ENCODE measurements around the gene GPHA2. TPM values are rescaled to one million over a fixed set of nuclear protein-coding genes. Genes with fewer than 3 reads are reported as not detected.

GPHA2 gene
- total and polyA plus RNA-seq, 2 of the 13 experiments (the other 11 are each of a cell fraction or from before 2014, with no cell fraction given) = 13.0 to 19.1 TPM

DNA sequence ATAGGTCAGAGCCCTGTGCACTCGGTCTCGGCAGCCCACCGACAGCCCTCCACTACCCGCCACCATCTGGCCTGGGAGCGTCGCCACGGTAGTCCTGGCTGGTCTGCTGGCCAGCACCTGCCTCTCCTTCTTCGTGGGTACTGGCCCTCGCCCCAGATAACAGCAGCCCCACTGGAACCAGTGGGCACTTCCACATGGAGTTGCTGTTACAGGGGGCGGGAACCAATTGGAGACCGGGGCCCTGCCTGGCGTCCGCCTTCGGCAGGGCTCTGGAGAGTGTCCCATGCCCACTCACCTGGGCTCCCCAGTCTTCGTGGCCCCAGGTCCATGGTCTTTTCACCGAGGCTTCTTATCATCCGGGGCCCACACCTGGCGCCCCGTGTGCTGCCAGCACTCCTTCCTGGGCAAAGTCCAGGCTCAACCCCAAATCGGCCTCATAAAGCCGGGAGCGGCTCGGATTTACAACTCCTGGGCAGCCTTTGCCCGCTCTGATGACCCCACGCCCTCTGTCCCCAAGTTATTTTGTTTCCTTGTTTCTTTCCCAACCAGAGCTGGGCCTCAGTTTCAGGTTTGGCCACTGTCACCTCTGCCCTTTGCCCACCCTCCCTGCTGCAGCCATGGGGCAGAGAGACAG lies 44.4 kb downstream of the GPHA2 start:
- Histone ChIP-seq H3K27ac (ENCODE audit: extremely low read length, insufficient read depth, low read length) (peak overlapping the region; percentile 88), H3K36me3 (replicated peaks in 1 of 2; ENCODE audit: control insufficient read depth in 1 of 2, insufficient read depth in 2 of 2, low read length in 2 of 2) (peaks cover 0 to 1% of the 10 kb centered on the region in 2 experiments; a peak in 1 of 5 replicates), H3K27me3 (ENCODE audit: control insufficient read depth in 1 of 2, insufficient read depth in 2 of 2, low read length in 2 of 2) (no peaks in the 10 kb centered on the region; a peak in 1 of 5 replicates), H4K20me1 (ENCODE audit: insufficient read depth, low read length) (peaks cover 10% of the 10 kb centered on the region; the same call in 1 of the 2 replicates), H2AFZ (ENCODE audit: low read length) (no peak overlapping the region), H3K4me3 (replicated peaks in 1 of 3; ENCODE audit: insufficient read depth in 1 of 3, low read depth in 2 of 3, low read length in 3 of 3) (peak overlapping the region; percentile 80 to 96 (median 95)), H3K4me1 (ENCODE audit: insufficient read depth, low read length) (peaks cover 72% of the 10 kb centered on the region), H3K9ac (ENCODE audit: insufficient read depth, low read depth, low read length) (peak overlapping the region; percentile 96), H3K9me3 (ENCODE audit: low read length) (no peaks in the 10 kb centered on the region), H3K79me2 (ENCODE audit: insufficient read depth, low read length) (peaks cover 27% of the 10 kb centered on the region), H3K4me2 (ENCODE audit: low read depth, low read length) (peak overlapping the region; percentile 94)
- ATAC-seq (no peak), FAIRE-seq (no peak), DNase-seq (ENCODE audit: low spot score) (no peak)
- BruUV-seq (replicated peaks) = no TSS peak
- WGBS (ENCODE audit: low lambda C conversion rate) = 31% methylated on average over 13 of the region's 25 CpGs
- ChIA-PET POLR2A (interaction anchor here (1.0 to 11.5 kb wide), 10 partner anchors 15 to 123 kb away, joined by 4 to 132 read pairs (median 8); partner anchors contain the start of genes ARL2, BATF2, CDC42BPG and EHD1), CTCF (ENCODE audit: low intra/inter-chr PET ratio, low total read pairs) (no interaction called here)
- in situ Hi-C loops (cut with HindIII; ENCODE audit: extremely low pct_ligation_motif_present, low pct_unique_long_range_greater_than_20kb) = loop anchor here (5.0 kb wide), 2 partner anchors 44 to 104 kb away; no protein-coding TSS in a partner anchor
- intact Hi-C loops (cut with micrococcal nuclease; ENCODE audit: unreplicated experiment) = no loop called here
- TF ChIP-seq ZNF484 (CRISPR knock-in tag; IDR thresholded peaks at IDR 0.05; ENCODE audit: borderline replicate concordance, low read depth) (no peak), CAMTA2 (CRISPR knock-in tag; IDR thresholded peaks at IDR 0.05; ENCODE audit: borderline replicate concordance) (no peak), GTF2F1 (IDR thresholded peaks at IDR 0.05; ENCODE audit: low read length) (no peak), ZSCAN29 (CRISPR knock-in tag; conservative IDR thresholded peaks at IDR 0.05) (no peak), ZNF615 (CRISPR knock-in tag; IDR thresholded peaks at IDR 0.05; ENCODE audit: borderline replicate concordance) (no peak), ZNF343 (CRISPR knock-in tag; IDR thresholded peaks at IDR 0.05) (no peak), TARDBP (CRISPR knock-in tag; IDR thresholded peaks at IDR 0.05) (no peak), ZNF121 (CRISPR knock-in tag; IDR thresholded peaks at IDR 0.05) (no peak), ZBTB8A (CRISPR knock-in tag; IDR thresholded peaks at IDR 0.05; ENCODE audit: borderline replicate concordance, low read depth) (no peak), MBNL3 (CRISPR knock-in tag; conservative IDR thresholded peaks at IDR 0.05) (no peak), ADNP (CRISPR knock-in tag; IDR thresholded peaks at IDR 0.05) (no peak)
- TF ChIP-seq, protein P1, sequence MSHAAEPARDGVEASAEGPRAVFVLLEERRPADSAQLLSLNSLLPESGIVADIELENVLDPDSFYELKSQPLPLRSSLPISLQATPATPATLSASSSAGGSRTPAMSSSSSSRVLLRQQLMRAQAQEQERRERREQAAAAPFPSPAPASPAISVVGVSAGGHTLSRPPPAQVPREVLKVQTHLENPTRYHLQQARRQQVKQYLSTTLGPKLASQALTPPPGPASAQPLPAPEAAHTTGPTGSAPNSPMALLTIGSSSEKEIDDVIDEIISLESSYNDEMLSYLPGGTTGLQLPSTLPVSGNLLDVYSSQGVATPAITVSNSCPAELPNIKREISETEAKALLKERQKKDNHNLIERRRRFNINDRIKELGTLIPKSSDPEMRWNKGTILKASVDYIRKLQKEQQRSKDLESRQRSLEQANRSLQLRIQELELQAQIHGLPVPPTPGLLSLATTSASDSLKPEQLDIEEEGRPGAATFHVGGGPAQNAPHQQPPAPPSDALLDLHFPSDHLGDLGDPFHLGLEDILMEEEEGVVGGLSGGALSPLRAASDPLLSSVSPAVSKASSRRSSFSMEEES (CRISPR knock-in tag; IDR thresholded peaks at IDR 0.05) = no peak
- TF ChIP-seq, protein P2, sequence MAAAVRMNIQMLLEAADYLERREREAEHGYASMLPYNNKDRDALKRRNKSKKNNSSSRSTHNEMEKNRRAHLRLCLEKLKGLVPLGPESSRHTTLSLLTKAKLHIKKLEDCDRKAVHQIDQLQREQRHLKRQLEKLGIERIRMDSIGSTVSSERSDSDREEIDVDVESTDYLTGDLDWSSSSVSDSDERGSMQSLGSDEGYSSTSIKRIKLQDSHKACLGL (CRISPR knock-in tag; IDR thresholded peaks at IDR 0.05) = peak; percentile 28; the same call in 1 of the 2 replicates
- TF ChIP-seq, protein P3, sequence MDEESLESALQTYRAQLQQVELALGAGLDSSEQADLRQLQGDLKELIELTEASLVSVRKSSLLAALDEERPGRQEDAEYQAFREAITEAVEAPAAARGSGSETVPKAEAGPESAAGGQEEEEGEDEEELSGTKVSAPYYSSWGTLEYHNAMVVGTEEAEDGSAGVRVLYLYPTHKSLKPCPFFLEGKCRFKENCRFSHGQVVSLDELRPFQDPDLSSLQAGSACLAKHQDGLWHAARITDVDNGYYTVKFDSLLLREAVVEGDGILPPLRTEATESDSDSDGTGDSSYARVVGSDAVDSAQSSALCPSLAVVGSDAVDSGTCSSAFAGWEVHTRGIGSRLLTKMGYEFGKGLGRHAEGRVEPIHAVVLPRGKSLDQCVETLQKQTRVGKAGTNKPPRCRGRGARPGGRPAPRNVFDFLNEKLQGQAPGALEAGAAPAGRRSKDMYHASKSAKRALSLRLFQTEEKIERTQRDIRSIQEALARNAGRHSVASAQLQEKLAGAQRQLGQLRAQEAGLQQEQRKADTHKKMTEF (CRISPR knock-in tag; IDR thresholded peaks at IDR 0.05) = no peak
- TF ChIP-seq, protein P4, sequence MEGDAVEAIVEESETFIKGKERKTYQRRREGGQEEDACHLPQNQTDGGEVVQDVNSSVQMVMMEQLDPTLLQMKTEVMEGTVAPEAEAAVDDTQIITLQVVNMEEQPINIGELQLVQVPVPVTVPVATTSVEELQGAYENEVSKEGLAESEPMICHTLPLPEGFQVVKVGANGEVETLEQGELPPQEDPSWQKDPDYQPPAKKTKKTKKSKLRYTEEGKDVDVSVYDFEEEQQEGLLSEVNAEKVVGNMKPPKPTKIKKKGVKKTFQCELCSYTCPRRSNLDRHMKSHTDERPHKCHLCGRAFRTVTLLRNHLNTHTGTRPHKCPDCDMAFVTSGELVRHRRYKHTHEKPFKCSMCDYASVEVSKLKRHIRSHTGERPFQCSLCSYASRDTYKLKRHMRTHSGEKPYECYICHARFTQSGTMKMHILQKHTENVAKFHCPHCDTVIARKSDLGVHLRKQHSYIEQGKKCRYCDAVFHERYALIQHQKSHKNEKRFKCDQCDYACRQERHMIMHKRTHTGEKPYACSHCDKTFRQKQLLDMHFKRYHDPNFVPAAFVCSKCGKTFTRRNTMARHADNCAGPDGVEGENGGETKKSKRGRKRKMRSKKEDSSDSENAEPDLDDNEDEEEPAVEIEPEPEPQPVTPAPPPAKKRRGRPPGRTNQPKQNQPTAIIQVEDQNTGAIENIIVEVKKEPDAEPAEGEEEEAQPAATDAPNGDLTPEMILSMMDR (CRISPR knock-in tag; IDR thresholded peaks at IDR 0.05) = no peak

Measured in HepG2 (cell line).